GM12878 (cell line): ENCODE measurements around the gene MACF1. TPM values are rescaled to one million over a fixed set of nuclear protein-coding genes. Genes with fewer than 3 reads are reported as not detected.

Experiments
- ATAC-seq: fragments of 200-7000 bp; cut with Tn5 transposase; 3 replicates; pipeline ENCODE4 v1.9.1; 2020; ENCODE audit warnings: mild to moderate bottlenecking, moderate library complexity
- BruUV-seq: library from RNA; stranded (reverse); fragments of 400-500 nt; replicated peaks from 2 replicates; lab custom pipeline; 2021; lab: Mats Ljungman, UMichigan
- CTCF ChIA-PET: fragments of 300-600 bp; sonication (Branson Sonifier 250); formaldehyde crosslinking; extraction: SDS; loops from one replicate; lab custom pipeline; 2021; ENCODE audit warnings: inconsistent platforms; lab: Yijun Ruan, JAX
- POLR2A ChIA-PET: fragments of 350-600 bp; formaldehyde crosslinking; extraction: SDS; loops from one replicate; lab custom pipeline; 2021; ENCODE audit warnings: inconsistent platforms; lab: Charles Lee
- RAD21 ChIA-PET: fragments of 300-600 bp; sonication (Branson Sonifier 250); formaldehyde crosslinking; loops from one replicate; lab custom pipeline; 2023; ENCODE audit warnings: antibody characterized with exemption; ENCODE audit not compliant: unreplicated experiment; lab: Charles Lee
- SMC1A ChIA-PET: fragments of 300-600 bp; sonication (Branson Sonifier 250); formaldehyde crosslinking; loops from one replicate; lab custom pipeline; 2023; ENCODE audit not compliant: unreplicated experiment, uncharacterized antibody; lab: Charles Lee
- DNase-seq: peaks from one replicate; pipeline ENCODE4 v3.0.0-alpha.2; 2011; ENCODE audit warnings: low read depth, low spot score
- FAIRE-seq: peaks from 3 replicates; lab custom pipeline; 2011; peaks lifted over from hg19 to GRCh38; lab: Jason Lieb, UNC
- H2AFZ ChIP-seq: 2 replicates; pipeline ENCODE4 v1.6.0; 2011; ENCODE audit warnings: low read depth, low read length, control low read depth; ENCODE audit not compliant: control insufficient read depth
- H3K27ac ChIP-seq: 2 replicates; pipeline ENCODE4 v1.5.1; 2011; ENCODE audit warnings: control low read depth; ENCODE audit not compliant: control insufficient read depth, insufficient read depth
- H3K27me3 ChIP-seq, 2 experiments: replicated peaks in 1 of 2; 2 replicates each; pipeline versions ENCODE4 v1.6.0 to v1.6.1; 2011; ENCODE audit warnings: low read length in 1 of 2; ENCODE audit not compliant: control insufficient read depth in 2 of 2, insufficient read depth in 2 of 2
- H3K36me3 ChIP-seq, 2 experiments: 2 replicates each; pipeline ENCODE4 v1.5.1; 2011; ENCODE audit warnings: low read length in 1 of 2; ENCODE audit not compliant: control insufficient read depth in 2 of 2, insufficient read depth in 2 of 2
- H3K4me1 ChIP-seq: 2 replicates; pipeline ENCODE4 v1.6.1; 2011; ENCODE audit warnings: mild to moderate bottlenecking, low read length, moderate library complexity, mixed read lengths; ENCODE audit not compliant: control insufficient read depth, insufficient read depth
- H3K4me2 ChIP-seq: 2 replicates; pipeline ENCODE4 v1.6.0; 2011; ENCODE audit warnings: control low read depth; ENCODE audit not compliant: control insufficient read depth, insufficient read depth
- H3K4me3 ChIP-seq: fragments of 200-600 bp; sonication (generic); 2 replicates; pipeline ENCODE4 v1.5.1; 2016
- H3K79me2 ChIP-seq: 2 replicates; pipeline ENCODE4 v1.6.0; 2011; ENCODE audit warnings: low read length; ENCODE audit not compliant: control insufficient read depth, insufficient read depth
- H3K9ac ChIP-seq: 2 replicates; pipeline ENCODE4 v1.8.0; 2011; ENCODE audit warnings: low read length, control low read depth, mixed read lengths; ENCODE audit not compliant: control insufficient read depth, insufficient read depth
- H3K9me3 ChIP-seq: replicated peaks from 3 replicates; pipeline ENCODE4 v1.5.1; 2011; ENCODE audit warnings: mild to moderate bottlenecking, low read length; ENCODE audit not compliant: control insufficient read depth, insufficient read depth
- H4K20me1 ChIP-seq: 2 replicates; pipeline ENCODE4 v1.6.0; 2011; ENCODE audit not compliant: control insufficient read depth, insufficient read depth
- KDM1A ChIP-seq: fragments of 200-600 bp; sonication (generic); IDR thresholded peaks from 2 replicates; pipeline ENCODE4 v1.6.1; 2016; ENCODE audit warnings: borderline replicate concordance
- MYB ChIP-seq: fragments of 150-350 bp; IDR thresholded peaks from 2 replicates; pipeline ENCODE4 v1.6.1; 2014; ENCODE audit warnings: mild to moderate bottlenecking, low read depth, low read length, borderline replicate concordance
- NRF1 ChIP-seq: conservative IDR thresholded peaks from 2 replicates; pipeline ENCODE4 v1.6.1; 2011; ENCODE audit warnings: mild to moderate bottlenecking, low read depth, low read length, improper control_type of control experiment
- RAD21 ChIP-seq: IDR thresholded peaks from 2 replicates; pipeline ENCODE4 v1.6.1; 2011; ENCODE audit warnings: mild to moderate bottlenecking, low read depth, low read length, moderate library complexity; ENCODE audit not compliant: insufficient read depth
- RBBP5 ChIP-seq: fragments of 200-600 bp; sonication (generic); conservative IDR thresholded peaks from 2 replicates; pipeline ENCODE4 v1.6.1; 2016
- SIN3A ChIP-seq: IDR thresholded peaks from 2 replicates; pipeline ENCODE4 v1.6.1; 2012; ENCODE audit warnings: low read depth, low read length, improper control_type of control experiment
- STAT1 ChIP-seq: fragments of 450-650 bp; conservative IDR thresholded peaks from 2 replicates; pipeline ENCODE4 v1.6.1; 2014; ENCODE audit warnings: antibody characterized with exemption, mild to moderate bottlenecking
- TCF3 ChIP-seq: IDR thresholded peaks from 2 replicates; pipeline ENCODE4 v1.6.1; 2012; ENCODE audit warnings: low read depth, mild to moderate bottlenecking, low read length, borderline replicate concordance; ENCODE audit not compliant: insufficient read depth
- YY1 ChIP-seq: IDR thresholded peaks from 2 replicates; pipeline ENCODE4 v1.6.1; 2011; ENCODE audit warnings: low read depth, mild to moderate bottlenecking, low read length
- WGBS: methylation state at CpG from one replicate; pipeline ENCODE4 v1.1.6; 2016; ENCODE audit warnings: low lambda C conversion rate; ENCODE audit not compliant: insufficient replicate concordance, insufficient coverage; ENCODE audit errors: missing lambda C conversion rate; 5-methylcytosine and 5-hydroxymethylcytosine counted together
- in situ Hi-C: fragments of 300-500 bp; cut with MboI; formaldehyde crosslinking; loops from 9 replicates; pipeline ENCODE4 v1.14.3; 2018; ENCODE audit warnings: mixed read lengths
- intact Hi-C: fragments of 100-400 bp; cut with micrococcal nuclease; formaldehyde crosslinking; loops from one replicate; pipeline ENCODE4 v1.14.2; 2022; ENCODE audit not compliant: unreplicated experiment
- polyA plus RNA-seq, 11 experiments: library from polyadenylated mRNA; depleted of rRNA in 4 of 11; unstranded in 6 of 11; stranded (reverse) in 5 of 11; fragments of >200 nt; fragmentation: Nextera tagmentation in 4 of 11; fragmentation: Illumina TruSeq in 1 of 11; extraction: Ambion mirVana in 4 of 11; extraction: Trizol in 1 of 11; gene quantifications; 1 replicate in 1 of 11; 2 replicates in 10 of 11; pipeline versions ENCODE4 v1.2.1 to v1.2.3, GENCODE V29; 2011 to 2016; ENCODE audit warnings: inconsistent platforms in 2 of 11, missing spikeins in 2 of 11, low read depth in 1 of 11
- total RNA-seq, 4 experiments: library from RNA; depleted of rRNA in 3 of 4; stranded (reverse); fragments of >200 nt in 3 of 4; fragmentation: Illumina TruSeq in 1 of 4; extraction: Trizol in 1 of 4; gene quantifications; 2 replicates each; pipeline versions ENCODE4 v1.2.1 to v1.2.3, GENCODE V29; 2013 to 2021
- TF ChIP-seq, protein P1 (sequence below): IDR thresholded peaks from 2 replicates; pipeline ENCODE4 v1.6.1; 2011; ENCODE audit warnings: mild to moderate bottlenecking, low read depth, low read length, moderate library complexity; ENCODE audit not compliant: insufficient replicate concordance
- TF ChIP-seq, protein P2 (sequence below): fragments of 450-650 bp; IDR thresholded peaks from 2 replicates; pipeline ENCODE4 v1.6.1; 2014; ENCODE audit warnings: mild to moderate bottlenecking
- TF ChIP-seq, protein P3 (sequence below): IDR thresholded peaks from 2 replicates; pipeline ENCODE4 v1.6.1; 2011; ENCODE audit warnings: low read depth, low read length, improper control_type of control experiment, borderline replicate concordance
- TF ChIP-seq, protein P4 (sequence below): fragments of 450-650 bp; IDR thresholded peaks from 2 replicates; pipeline ENCODE4 v1.6.1; 2017; ENCODE audit warnings: mild to moderate bottlenecking, moderate library complexity
- TF ChIP-seq, protein P5 (sequence below): fragments of 450-650 bp; formaldehyde crosslinking; IDR thresholded peaks from 2 replicates; pipeline ENCODE4 v1.4.0; 2022; ENCODE audit warnings: mild to moderate bottlenecking, moderate library complexity

Gene MACF1
- total and polyA plus RNA-seq, 10 of the 15 experiments (the other 5 are each of a cell fraction or from before 2014, with no cell fraction given): 15.5 to 201 (median 76.9) TPM

DNA sequence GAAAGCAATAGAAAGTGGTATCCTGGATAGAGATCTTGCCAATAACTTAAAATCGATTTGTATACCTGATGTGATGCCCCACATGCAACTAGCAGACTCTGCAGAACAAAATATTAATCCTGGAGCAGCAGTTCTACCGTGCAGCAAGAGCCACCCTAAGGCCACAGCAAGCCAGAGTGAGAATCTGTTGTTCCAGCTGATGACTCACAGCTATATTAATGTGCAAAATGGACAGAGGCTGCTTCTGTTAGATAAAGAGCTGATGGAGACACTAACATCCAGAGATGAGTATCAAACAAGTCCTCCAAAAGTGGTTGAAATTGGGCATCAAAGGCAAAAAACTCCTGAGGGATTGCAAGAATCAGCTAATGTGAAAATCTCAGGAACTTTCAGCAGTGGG, 127.8 kb downstream of the MACF1 start:
- intact Hi-C loops: no loop called here
- FAIRE-seq (no peak), DNase-seq (no peak), ATAC-seq (no peak)
- 23% methylated on average over 2 of the region's 2 CpGs for WGBS
- in situ Hi-C loops: no loop called here
- Histone ChIP-seq H4K20me1 (no peaks in the 10 kb centered on the region), H2AFZ (no peak overlapping the region), H3K4me3 (no peak overlapping the region), H3K27me3 (no peaks in the 10 kb centered on the region), H3K79me2 (no peaks in the 10 kb centered on the region), H3K27ac (no peak overlapping the region), H3K9me3 (no peaks in the 10 kb centered on the region), H3K9ac (no peak overlapping the region), H3K36me3 (peaks cover 15 to 47% of the 10 kb centered on the region in 2 experiments), H3K4me2 (no peak overlapping the region), H3K4me1 (no peaks in the 10 kb centered on the region; the same call in 1 of the 2 replicates)
- TSS peak; percentile 3 for BruUV-seq
- ChIA-PET SMC1A (no interaction called here), POLR2A (no interaction called here), RAD21 (no interaction called here), CTCF (interaction anchor here (1.0 to 2.0 kb wide), 2 partner anchors 78 to 207 kb away, joined by 3 to 4 read pairs; no protein-coding TSS in a partner anchor)
- TF ChIP-seq STAT1 (no peak), MYB (no peak), RAD21 (no peak), NRF1 (no peak), YY1 (no peak), SIN3A (no peak), RBBP5 (no peak), KDM1A (no peak), TCF3 (no peak)
- TF ChIP-seq, protein P1, sequence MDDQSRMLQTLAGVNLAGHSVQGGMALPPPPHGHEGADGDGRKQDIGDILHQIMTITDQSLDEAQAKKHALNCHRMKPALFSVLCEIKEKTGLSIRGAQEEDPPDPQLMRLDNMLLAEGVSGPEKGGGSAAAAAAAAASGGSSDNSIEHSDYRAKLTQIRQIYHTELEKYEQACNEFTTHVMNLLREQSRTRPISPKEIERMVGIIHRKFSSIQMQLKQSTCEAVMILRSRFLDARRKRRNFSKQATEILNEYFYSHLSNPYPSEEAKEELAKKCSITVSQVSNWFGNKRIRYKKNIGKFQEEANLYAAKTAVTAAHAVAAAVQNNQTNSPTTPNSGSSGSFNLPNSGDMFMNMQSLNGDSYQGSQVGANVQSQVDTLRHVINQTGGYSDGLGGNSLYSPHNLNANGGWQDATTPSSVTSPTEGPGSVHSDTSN: no peak
- TF ChIP-seq, protein P2, sequence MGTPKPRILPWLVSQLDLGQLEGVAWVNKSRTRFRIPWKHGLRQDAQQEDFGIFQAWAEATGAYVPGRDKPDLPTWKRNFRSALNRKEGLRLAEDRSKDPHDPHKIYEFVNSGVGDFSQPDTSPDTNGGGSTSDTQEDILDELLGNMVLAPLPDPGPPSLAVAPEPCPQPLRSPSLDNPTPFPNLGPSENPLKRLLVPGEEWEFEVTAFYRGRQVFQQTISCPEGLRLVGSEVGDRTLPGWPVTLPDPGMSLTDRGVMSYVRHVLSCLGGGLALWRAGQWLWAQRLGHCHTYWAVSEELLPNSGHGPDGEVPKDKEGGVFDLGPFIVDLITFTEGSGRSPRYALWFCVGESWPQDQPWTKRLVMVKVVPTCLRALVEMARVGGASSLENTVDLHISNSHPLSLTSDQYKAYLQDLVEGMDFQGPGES: no peak
- TF ChIP-seq, protein P3, sequence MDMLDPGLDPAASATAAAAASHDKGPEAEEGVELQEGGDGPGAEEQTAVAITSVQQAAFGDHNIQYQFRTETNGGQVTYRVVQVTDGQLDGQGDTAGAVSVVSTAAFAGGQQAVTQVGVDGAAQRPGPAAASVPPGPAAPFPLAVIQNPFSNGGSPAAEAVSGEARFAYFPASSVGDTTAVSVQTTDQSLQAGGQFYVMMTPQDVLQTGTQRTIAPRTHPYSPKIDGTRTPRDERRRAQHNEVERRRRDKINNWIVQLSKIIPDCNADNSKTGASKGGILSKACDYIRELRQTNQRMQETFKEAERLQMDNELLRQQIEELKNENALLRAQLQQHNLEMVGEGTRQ: no peak
- TF ChIP-seq, protein P4, sequence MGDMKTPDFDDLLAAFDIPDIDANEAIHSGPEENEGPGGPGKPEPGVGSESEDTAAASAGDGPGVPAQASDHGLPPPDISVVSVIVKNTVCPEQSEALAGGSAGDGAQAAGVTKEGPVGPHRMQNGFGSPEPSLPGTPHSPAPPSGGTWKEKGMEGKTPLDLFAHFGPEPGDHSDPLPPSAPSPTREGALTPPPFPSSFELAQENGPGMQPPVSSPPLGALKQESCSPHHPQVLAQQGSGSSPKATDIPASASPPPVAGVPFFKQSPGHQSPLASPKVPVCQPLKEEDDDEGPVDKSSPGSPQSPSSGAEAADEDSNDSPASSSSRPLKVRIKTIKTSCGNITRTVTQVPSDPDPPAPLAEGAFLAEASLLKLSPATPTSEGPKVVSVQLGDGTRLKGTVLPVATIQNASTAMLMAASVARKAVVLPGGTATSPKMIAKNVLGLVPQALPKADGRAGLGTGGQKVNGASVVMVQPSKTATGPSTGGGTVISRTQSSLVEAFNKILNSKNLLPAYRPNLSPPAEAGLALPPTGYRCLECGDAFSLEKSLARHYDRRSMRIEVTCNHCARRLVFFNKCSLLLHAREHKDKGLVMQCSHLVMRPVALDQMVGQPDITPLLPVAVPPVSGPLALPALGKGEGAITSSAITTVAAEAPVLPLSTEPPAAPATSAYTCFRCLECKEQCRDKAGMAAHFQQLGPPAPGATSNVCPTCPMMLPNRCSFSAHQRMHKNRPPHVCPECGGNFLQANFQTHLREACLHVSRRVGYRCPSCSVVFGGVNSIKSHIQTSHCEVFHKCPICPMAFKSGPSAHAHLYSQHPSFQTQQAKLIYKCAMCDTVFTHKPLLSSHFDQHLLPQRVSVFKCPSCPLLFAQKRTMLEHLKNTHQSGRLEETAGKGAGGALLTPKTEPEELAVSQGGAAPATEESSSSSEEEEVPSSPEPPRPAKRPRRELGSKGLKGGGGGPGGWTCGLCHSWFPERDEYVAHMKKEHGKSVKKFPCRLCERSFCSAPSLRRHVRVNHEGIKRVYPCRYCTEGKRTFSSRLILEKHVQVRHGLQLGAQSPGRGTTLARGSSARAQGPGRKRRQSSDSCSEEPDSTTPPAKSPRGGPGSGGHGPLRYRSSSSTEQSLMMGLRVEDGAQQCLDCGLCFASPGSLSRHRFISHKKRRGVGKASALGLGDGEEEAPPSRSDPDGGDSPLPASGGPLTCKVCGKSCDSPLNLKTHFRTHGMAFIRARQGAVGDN: no peak
- TF ChIP-seq, protein P5, sequence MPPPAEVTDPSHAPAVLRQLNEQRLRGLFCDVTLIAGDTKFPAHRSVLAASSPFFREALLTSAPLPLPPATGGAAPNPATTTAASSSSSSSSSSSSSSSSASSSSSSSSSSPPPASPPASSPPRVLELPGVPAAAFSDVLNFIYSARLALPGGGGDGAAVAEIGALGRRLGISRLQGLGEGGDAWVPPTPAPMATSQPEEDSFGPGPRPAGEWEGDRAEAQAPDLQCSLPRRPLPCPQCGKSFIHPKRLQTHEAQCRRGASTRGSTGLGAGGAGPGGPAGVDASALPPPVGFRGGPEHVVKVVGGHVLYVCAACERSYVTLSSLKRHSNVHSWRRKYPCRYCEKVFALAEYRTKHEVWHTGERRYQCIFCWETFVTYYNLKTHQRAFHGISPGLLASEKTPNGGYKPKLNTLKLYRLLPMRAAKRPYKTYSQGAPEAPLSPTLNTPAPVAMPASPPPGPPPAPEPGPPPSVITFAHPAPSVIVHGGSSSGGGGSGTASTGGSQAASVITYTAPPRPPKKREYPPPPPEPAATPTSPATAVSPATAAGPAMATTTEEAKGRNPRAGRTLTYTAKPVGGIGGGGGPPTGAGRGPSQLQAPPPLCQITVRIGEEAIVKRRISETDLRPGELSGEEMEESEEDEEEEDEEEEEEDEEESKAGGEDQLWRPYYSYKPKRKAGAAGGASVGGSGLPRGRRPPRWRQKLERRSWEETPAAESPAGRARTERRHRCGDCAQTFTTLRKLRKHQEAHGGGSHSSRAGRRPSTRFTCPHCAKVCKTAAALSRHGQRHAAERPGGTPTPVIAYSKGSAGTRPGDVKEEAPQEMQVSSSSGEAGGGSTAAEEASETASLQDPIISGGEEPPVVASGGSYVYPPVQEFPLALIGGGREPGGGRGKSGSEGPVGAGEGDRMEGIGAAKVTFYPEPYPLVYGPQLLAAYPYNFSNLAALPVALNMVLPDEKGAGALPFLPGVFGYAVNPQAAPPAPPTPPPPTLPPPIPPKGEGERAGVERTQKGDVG (CRISPR knock-in tag): no peak
